NCI-H446 (cell line): ENCODE results near the gene IFT81.
"Not testable (repeated sequence)": the region's sequence is repeated elsewhere in the genome, so short reads cannot be mapped to it uniquely, and the experiment has no call there.

Source experiments
- DNase-seq, 2 experiments: peaks; one replicate each; lab custom pipeline; 2025; lab: John Stamatoyannopoulos, UW

The IFT81 gene

GRCh38 chr12:110108309-110109036 lies 15.7 kb upstream of the IFT81 start:
- DNase-seq, result no peak

- no peak for DNase-seq
Observed at GRCh38 chr12:110109037-110109836, 14.9 kb upstream of the IFT81 start.

DNA sequence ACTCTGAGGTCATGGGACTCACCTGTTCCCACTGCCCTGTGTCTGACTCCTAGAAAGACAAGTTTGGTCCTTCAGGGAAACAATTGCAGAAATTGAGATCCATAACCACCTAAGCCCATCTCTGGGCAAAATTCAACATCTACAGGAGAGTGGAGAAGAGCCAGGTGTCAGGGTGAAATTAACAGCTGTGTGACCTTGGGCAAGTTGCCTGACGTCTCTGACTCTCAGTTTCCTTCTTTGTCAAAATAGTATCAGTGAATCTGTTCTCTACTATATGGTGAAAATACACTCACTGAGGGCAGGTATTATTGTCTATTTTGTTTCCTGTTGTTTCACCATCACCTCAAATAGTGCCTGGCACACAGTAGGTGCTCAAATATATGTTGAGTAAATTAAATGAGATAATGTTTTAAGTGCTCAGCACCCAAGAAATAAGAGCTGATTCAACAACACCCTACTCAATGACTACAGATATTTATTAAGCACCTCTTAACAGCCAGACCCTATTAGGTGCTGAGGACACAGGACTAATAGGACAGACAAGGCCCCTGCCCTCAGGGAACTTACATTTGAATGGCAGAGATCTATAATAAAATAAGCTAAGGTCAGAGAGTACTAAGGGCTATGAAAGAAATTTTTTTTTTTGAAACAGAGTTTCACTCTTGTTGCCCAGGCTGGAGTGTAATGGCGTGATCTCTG lies 14.2 kb upstream of the IFT81 start:
- no peak for DNase-seq

GRCh38 chr12:110111476-110112334 lies 12.5 kb upstream of the IFT81 start:
- no peak for DNase-seq

DNA sequence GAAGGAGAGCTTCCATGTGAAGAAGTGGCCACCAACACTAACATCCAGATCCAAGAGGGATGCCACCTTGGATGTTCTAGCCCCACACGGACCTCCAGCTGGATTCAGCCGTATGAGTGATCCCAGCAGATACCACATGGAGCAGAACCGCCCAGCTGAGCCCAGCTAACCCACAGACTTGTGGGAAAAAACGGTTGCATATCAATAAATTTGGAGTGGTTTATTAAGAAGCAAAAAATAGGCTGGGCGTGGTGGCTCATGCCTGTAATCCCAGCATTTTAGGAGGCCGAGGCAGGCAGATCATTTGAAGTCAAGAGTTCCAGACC lies 11.9 kb upstream of the IFT81 start:
- DNase-seq, result no peak

GRCh38 chr12:110114528-110114937 lies 9.6 kb upstream of the IFT81 start:
- no peak for DNase-seq

- no peak for DNase-seq
Observed at GRCh38 chr12:110115675-110116074, 8.5 kb upstream of the IFT81 start.

DNA sequence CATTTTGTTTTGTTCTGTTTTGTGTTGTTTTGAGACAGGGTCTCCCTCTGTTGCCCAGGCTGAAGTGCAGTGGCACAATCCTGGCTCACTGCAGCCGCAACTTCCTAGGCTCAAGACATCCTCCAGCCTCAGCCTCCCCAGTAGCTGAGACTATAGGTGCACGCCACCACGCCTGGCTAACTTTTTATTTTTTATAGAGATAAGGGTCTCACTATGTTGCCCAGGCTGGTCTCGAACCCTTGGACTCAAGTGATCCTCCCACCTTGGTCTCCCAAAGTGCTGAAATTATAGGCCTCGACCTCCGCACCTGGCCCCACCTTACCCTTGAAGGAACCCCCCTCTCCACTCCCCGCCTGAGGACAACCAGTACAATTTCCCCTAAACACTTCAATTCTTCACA lies 7.5 kb upstream of the IFT81 start:
- DNase-seq, result no peak

GRCh38 chr12:110117210-110117609 lies 6.9 kb upstream of the IFT81 start:
- not testable (repeated sequence) for DNase-seq

- peak in 1 of 2 experiments; percentile 26 for DNase-seq
Observed at GRCh38 chr12:110117956-110118685, 6.0 kb upstream of the IFT81 start.

DNA sequence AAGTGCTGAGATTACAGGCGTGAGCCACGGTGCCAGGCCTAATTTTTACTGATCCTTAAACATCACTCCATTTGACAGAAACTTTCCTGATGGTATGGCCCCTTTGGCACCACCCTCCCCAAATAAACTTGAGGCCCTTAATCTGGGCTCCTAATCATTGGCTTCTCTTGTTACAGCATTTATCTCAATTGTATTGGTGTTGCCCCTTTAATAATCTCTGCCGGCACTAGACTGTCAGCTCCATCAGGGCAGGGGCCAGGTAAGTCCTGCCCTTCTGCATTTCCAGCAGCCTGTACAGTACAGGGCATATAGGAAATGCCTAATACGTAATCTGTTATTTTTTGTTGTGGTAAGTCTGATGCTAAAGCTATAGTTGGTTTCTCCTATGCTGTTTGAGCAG lies 1.2 kb upstream of the IFT81 start:
- no peak for DNase-seq

GRCh38 chr12:110123919-110124268 lies 263 bp upstream of the IFT81 start:
- no peak for DNase-seq

GRCh38 chr12:110126557-110126956 lies 2.4 kb downstream of the IFT81 start:
- DNase-seq, result no peak

DNA sequence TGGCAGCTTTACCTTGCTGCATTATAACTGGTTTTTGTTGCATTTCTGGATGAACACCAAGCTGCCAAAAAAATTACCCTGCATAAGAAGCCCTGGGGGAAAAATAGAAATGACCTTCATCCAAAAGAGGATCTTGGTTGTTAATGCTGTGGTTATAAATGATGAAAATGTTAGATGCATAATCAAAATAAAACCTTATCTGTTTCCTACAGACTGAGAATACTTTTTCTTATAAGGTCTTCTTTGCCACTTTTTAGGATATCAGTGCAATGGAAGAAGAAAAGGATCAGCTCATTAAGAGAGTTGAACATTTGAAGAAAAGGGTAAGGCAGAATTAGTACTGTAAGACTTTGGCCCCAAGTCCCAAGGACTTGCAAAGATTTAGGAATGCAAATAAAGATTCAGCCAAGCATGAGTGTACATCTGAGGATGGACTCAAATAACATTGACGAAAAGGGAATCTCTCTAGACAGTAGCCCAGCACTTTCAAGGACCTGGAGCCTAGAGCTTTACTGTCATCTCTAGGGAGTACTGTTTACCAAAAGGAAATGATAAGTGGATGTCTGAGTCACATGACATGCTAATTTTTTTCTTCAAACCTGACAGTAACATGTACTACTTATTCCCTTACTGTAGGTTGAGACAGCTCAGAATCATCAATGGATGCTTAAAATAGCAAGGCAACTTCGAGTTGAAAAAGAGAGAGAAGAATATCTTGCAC lies 10.7 kb downstream of the IFT81 start:
- DNase-seq, result peak in 1 of 2 experiments; percentile 12

GRCh38 chr12:110135806-110136205 lies 11.6 kb downstream of the IFT81 start:
- DNase-seq, result no peak

- DNase-seq, result no peak
Observed at GRCh38 chr12:110137786-110138185, 13.6 kb downstream of the IFT81 start.

GRCh38 chr12:110141389-110141788 lies 17.2 kb downstream of the IFT81 start:
- no peak for DNase-seq

GRCh38 chr12:110146986-110147385 lies 22.8 kb downstream of the IFT81 start:
- DNase-seq, result no peak

DNA sequence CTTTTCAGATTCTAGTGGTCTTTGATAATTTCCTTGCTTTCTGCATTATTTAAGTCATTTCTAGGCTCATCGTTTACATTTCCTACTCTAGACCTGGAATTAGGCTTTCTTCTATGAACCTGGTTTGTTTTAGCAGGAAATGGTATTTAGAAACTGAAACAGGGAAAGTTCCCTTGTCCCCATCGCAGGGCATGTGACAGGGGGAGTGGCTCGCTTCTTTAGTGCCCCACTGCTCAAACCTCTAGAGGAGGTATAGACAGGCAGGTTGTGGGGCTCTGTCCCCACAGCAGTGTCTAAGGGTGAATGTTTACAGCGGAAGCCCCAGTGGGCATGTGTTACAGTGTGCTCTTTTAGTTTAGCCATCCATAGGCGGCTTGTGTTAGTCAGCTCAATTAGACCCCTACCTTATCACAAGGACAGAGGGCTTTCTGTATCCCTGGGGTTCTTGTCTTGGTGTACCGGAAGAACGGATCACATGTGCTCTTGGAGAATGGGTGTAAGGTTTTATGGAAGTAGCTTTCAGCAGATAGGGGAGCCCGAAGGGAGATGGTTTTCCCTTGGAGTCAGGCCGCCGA lies 25.0 kb downstream of the IFT81 start:
- DNase-seq, result no peak

- DNase-seq, result no peak
Observed at GRCh38 chr12:110156766-110157165, 32.6 kb downstream of the IFT81 start.
